Thyroid gland (tissue), 4 donors: ENCODE data around the gene POMGNT1.

ENCODE experiments used
- CTCF ChIP-seq, 6 experiments: fragments of 200-600 bp in 3 of 6; fragments of 450-650 bp in 3 of 6; sonication (generic) in 3 of 6; IDR thresholded peaks; one replicate each; pipeline ENCODE4 v1.5.1; 2016 to 2019; ENCODE audit warnings: antibody characterized with exemption in 6 of 6, mild to moderate bottlenecking in 2 of 6, inconsistent platforms in 1 of 6, moderate library complexity in 1 of 6
- POLR2A ChIP-seq, 2 donors: fragments of 450-650 bp; IDR thresholded peaks; one replicate each; pipeline ENCODE4 v1.6.1; 2017; ENCODE audit warnings: antibody characterized with exemption in 2 of 2, mild to moderate bottlenecking in 2 of 2, moderate library complexity in 1 of 2

GRCh38 chr1:46159516-46159915, 38.7 kb downstream of the POMGNT1 start:
- TF ChIP-seq POLR2A (IDR thresholded peaks at IDR 0.05), result no peak
- TF ChIP-seq CTCF (IDR thresholded peaks at IDR 0.05), result no peak
